Measurements from ENCODE around the gene PTPRCAP.
A peak's percentile ranks its signal among the peaks of the same experiment; 100 is the strongest.

The PTPRCAP gene

DNA sequence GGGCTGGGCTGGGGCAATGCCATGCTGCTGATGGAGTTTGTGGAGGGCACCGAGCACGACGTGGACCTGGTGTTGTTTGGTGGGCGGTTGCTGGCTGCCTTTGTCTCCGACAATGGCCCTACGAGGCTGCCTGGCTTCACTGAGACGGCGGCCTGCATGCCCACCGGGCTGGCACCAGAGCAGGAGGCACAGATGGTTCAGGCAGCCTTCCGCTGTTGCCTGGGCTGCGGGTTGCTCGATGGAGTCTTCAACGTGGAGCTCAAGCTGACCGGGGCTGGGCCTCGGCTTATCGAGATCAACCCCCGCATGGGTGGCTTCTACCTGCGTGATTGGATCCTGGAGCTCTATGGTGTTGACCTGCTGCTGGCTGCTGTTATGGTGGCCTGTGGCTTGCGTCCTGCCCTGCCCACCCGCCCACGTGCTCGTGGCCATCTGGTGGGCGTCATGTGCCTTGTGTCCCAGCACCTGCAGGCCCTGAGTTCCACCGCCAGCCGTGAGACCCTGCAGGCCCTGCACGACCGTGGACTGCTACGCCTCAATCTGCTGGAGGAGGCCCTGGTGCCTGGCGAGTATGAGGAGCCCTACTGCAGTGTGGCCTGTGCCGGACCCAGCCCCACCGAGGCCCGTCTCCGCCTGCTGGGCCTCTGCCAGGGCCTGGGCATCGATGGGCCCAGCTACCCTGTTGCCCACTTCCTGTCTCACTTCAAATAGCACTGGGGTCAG lies 13.4 kb downstream of the PTPRCAP start:
- DNase-seq (ENCODE audit: low read depth in 2 of 2), result no peak

DNA sequence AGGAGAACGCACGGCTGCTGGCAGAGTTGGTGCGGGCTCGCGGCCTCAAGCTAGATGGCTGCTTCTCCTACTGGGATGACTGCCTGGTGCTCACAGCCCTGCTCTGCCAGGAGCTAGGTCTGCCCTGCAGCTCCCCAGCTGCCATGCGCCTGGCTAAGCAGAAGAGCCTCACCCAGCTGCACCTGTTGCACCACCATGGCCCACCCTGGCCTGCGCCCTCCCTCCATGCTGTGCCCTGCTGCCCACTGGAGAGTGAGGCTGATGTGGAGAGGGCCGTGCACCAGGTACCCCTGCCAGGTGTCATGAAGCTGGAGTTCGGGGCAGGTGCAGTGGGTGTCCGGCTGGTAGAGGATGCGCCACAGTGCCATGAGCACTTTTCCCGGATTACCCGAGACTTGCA lies 14.0 kb downstream of the PTPRCAP start:
- no peak for DNase-seq (ENCODE audit: low read depth in 2 of 2)

DNA sequence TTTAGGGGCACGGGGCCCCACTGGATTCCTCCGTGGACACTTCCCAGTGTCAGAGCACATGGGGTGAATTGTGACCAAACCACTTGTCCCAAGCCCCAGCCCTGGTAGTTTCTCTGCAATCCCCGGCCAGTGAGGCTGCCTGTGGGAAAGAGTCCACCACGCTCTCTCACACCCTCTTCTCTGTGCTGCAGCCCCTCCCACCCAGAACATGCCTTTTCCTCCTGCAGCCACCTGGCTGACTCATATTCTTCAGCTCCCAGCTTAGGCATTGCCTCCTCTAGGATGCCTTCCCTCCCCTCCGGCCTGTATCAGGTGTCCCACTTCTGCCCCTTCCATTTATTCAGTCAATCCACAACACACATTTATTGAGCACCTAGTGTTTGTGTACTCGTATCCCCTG lies 14.6 kb downstream of the PTPRCAP start:
- DNase-seq (ENCODE audit: low read depth in 2 of 2), result no peak

DNA sequence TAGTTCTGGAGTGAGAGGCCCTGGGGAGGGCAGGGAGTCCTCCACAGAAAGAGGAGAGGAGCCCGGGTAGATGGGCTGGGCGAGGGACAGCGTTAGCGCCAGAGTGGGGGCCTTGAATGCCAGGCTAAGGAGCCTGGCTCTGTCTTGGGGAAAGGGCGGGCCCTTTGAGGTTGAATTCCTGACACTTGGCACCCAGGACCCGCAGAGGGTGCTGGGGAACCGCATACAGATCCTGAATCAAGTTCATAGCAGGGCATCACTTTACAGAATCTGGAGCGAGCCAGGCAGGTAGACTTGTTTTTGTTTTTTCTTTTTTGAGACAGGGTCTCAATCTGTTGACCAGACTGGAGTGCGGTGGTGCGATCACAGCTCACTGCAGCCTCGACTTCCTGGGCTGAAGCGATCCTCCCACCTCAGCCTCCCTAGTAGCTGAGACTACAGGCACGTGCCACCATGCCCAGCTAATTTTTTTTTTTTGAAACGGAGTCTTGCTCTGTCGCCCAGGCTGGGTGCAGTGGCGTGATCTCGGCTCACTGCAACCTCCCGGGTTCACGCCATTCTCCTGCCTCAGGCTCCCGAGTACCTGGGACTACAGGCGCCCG lies 16.0 kb downstream of the PTPRCAP start:
- no peak for DNase-seq (ENCODE audit: low read depth in 2 of 2)

DNA sequence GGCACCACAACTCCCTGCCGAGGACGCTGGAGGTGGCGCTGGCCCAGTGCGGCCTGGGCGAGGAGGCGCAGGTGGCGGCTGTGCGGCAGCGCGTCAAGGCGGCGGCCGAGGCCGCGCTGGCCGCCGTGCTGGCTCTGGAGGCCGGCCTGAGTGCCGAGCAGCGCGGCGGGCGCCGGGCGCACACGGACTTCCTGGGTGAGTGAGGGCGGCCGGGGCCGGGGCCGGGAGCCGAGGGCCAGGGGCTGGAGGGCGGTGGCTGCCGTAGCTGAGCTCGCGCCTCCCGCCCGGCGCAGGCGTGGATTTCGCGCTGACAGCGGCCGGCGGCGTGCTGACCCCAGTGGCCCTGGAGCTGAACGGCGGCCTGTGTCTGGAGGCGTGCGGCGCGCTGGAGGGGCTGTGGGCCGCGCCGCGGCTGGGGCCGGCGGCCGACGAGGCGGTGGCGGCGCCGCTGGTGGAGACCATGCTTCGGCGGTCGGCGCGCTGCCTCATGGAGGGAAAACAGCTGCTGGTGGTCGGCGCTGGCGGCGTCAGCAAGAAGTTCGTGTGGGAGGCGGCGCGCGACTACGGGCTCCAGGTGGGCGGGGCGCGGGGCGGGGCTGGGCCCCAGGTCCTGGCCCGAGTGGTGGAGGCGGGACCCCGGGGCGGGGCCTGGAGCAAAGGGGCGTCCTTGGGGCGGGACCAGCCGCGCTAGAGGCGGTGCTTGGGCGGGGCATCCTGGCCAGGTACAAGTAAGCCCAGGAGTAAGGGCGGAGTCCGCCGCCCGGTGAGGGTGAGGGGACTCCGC lies 16.6 kb downstream of the PTPRCAP start:
- peak; percentile 78 for DNase-seq (ENCODE audit: low read depth in 2 of 2)

DNA sequence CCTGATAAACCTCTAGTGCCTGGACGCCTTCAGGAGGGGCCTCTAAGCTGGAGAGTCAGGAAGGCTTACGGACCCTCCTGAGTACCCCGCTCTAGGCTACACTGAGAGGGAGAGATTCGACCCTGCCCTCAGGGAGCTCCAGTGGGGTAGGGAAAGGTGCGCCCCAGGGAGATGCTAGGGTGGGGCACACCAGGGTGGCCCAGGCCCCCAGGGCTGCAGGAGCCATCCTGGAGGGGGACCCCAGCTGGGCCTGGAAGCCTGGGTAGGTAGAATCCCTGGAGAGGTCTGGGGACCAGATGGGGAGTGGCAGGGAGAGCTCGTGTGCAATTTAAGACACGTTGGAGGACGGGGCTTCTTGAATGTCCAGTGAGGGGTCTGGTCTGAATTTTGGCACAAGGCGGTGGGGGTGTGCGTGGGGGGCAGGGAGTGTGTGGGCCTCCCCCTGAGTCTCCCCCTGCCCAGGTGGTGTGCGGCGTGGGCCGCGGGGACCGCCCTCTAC lies 17.3 kb downstream of the PTPRCAP start:
- DNase-seq (ENCODE audit: low read depth in 2 of 2), result no peak

DNA sequence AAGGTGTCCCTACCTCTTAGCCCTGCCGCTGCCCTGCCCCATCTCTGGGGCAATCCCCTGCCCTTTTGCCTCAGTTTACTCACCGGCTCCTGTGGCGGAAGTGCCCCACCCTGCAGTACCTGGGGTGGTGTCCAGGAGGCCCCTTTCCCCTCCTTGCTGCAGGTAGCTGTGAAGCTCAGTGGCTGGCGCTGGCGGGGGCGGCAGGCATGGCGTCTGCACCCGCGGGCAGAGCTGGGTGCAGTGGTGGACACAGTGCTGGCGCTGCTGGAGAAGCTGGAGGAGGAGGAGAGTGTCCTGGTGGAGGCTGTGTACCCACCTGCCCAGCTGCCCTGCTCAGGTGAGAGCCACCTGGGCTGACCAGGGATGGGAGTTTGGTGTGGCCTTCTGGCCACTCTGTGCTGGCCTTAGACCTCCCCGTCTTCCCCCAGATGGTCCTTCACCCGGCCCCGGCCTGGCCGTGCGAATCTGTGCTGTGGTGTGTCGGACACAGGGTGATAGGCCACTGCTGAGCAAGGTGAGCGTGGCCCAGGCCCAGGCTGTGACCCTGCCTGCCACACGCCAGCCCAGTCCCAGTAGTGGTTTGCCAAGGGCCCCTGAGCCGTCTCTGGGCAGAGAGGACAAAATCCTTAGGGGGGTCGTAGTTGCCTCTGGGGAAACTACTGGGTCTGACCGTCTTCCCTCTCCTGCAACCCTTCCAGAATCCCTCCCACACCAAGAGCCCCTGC lies 18.0 kb downstream of the PTPRCAP start:
- DNase-seq (ENCODE audit: low read depth in 2 of 2), result no peak

DNA sequence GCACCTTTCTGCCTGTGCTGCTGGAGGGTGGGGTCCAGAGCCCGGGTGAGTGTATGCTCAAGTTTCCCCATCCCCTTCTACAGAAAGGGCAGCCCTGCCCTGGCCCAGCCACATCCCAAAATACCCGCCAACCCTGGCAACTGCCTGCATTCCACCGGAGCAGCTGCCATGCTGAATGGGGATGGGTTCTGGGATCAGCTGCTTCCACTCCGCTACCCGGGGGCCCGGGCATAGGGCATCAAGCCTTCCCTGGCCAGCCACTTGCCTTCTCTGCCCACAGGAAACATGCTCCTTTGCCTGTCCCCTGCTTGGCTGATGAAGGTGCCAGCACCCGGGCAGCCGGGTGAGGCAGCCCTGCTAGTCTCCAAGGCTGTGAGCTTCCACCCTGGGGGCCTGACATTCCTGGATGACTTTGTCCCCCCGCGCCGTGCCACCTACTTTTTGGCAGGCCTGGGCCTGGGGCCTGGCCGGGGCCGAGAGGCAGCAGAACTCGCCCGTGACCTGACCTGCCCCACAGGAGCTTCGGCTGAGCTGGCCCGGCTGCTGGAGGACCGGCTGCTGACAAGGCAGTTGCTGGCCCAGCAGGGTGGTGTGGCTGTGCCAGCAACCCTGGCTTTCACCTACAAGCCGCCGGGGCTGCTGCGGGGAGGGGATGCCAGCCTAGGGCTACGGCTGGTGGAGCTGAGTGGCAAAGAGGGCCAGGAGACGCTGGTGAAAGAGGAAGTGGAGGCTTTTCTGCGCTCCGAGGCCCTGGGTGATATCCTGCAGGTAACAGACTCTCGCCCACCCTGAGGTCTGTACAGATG lies 18.8 kb downstream of the PTPRCAP start:
- DNase-seq (ENCODE audit: low read depth in 2 of 2), result no peak

DNA sequence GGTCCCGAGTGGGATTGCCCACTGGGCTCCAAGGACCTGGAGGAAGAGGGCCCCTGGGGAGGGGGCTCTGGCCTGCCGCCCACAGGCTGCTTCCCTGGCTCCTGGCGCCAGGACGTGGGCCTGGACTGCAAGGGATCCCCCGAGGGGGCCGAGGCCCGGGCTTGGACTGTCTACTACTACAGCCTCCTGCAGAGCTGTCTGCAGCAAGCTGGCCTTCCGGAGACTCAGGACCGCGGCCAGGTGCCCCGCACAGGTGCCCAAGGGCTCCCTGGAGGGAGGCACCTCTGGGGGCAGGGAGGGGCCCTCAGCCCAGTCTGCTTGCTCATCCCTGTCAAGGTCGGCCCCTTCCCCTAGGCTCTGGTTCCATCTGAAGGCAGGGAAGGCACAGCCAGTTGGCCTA lies 20.1 kb downstream of the PTPRCAP start:
- no peak for DNase-seq (ENCODE audit: low read depth in 2 of 2)

DNA sequence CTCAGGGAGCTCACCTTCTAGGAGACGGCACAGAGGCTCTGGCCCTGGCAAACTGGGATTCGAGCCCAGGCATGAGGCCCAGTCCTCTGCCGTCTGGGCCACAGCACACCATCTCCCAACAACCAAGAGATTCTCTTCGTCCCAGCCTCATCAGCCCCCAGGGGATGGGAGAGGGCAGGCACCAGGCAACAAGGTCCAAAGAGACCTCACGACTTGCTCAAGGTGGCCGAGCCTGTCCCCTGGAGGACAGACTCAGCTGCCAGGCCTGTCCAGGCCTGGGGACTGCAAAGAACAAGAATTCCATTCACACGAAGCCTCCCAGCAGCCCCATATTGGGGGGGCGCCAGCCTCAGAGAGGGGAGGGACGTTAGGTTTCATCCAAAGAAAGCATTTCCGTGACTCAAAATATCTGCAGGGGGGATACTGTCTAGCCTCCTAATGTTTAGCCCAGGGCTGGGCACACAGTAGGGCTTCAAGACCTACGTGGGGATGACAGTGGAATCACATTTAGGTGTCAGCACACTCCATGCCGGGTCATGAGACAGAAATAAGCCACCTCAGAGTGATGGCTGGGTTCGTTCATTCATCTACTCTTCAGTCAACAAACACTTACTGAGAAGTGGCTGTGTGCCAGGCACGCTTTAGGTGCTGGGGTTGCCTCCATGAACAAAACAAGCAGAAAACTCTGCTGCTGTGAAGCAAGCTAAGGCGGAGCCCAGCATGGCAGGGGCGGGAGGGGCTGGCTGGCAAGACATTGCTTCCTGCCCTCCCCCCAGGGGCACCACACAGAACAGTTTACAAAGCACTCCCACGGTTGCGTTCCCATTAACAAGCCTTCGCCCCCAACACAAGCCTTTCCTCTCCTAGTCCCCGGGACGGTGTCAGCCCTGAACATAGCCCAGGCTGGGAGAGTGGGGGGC lies 20.8 kb downstream of the PTPRCAP start:
- no peak for DNase-seq (ENCODE audit: low read depth in 2 of 2)

DNA sequence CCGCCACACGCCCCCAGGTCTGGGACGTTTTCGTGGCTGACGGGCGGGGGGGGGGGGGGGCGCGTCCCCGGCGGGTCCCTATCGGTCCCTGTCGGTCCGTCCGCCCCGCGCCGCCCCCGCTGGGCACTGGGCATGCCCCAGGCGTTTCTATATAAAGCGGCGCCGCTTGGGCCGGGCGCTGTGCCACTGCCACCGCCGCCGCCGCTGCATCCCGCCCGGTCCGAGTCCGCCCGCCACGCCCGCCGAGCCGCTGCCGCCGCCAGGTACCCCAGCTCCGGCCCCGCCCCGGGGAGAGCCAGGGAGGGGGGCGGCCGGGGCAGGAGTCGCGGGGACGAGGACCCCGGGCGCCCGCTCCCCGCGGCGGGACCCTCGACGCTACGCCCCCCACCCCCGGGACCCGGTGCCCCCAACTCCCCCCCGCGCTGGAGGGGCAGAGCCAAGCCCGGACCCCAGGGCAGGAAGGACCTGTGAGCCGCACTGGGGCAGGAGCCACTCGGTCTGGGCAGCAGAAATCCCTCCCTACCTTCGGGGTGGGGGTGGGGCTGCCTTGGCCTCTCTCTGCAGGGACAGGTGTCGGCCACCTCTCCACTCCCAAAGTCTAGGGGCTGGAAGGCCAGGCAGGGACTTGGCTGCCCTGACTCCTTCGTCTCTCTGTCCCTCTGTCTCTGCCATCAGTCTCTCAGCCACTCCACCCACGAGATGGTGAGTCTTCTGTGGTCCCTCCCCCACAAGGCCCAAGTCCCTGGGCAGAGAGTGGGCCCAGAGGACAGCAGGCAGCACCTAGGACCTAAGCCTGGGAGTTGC lies 21.8 kb downstream of the PTPRCAP start, which contains the start of gene CARNS1:
TSS of gene CARNS1 (plus strand) at position 178 of the 804 bp plus-strand sequence. CDS start at position 700, 522 bp downstream.
- no peak for DNase-seq (ENCODE audit: low read depth in 2 of 2)

DNA sequence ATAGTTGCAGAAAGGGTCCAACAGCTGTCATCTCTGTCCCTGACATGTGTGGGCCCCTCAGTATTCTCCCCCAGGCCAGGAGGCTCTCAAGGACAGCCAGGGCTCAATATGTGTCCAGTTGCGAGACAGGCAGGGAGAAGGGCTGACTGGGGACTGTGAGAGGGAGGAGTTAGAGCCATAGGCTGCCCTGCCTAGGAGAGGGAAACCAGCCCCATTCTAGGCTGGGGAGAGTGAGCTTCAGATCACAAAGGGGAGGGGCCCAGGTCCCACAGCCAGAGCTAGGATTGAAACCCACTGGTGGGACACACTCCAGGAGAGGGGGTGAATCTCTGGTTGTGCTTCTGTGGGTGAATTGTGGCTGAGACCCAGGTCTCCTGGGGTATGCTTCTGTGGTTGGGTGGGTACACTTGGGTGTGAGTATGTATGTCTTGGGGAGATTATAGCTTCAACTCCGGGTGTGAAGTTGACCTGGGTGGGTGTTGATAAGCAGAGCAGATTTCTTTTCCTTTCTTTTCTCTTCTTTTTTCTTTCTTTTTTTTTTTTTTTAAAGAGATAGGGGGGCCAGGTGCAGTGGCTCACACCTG lies 24.1 kb downstream of the PTPRCAP start:
- no peak for DNase-seq (ENCODE audit: low read depth in 2 of 2)

DNA sequence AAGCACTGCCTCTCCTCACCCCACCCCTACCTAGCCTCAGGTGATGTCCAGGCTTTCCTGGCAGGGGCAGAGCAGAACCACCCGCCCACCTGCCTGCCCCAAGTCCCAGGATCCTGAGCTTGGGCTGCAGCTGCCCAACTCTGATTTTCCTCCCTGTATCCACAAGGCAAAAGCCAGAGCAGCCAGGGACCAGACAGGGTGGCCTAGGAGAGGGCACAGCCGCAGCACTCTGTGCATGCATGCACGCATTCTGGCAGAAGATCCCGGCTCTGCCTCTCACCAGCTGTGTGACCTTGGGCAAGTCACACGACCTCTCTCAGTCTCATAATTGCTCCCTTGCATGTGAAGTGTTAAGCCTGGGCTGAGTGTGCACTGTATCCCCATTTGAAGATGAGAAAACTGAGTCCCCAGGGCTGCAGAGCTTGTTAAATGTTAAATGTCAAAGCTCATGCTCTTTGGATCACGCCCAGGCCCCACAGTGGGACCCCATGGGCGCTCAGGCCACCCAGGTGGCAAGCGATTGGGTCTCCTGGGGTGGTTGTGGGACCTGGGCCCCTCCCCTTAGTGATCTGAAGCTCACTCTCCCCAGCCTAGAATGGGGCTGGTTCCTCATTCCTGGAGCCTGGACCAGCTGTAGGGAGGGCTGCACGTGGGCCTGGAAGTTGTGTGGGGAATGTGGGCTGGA lies 24.8 kb downstream of the PTPRCAP start:
- no peak for DNase-seq (ENCODE audit: low read depth in 2 of 2)

DNA sequence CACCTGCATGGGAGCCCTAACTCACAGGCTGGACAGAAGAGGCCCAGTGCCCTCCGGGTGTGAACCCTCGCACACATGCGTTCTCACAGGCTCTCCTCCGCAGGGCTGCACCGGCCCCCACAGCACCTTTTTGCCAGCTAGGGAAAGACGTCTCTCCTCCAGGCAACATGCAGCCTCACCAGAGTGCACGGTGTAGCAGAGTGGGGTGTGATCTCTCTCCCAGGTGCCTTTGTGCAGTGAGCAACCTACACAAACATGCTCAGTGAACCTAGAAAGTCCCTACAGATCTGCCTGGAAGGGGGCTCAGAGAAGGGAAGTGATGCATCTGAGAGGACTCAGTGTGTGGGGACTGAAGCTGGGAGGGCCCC lies 25.7 kb downstream of the PTPRCAP start:
- DNase-seq (ENCODE audit: low read depth in 2 of 2), result no peak

DNA sequence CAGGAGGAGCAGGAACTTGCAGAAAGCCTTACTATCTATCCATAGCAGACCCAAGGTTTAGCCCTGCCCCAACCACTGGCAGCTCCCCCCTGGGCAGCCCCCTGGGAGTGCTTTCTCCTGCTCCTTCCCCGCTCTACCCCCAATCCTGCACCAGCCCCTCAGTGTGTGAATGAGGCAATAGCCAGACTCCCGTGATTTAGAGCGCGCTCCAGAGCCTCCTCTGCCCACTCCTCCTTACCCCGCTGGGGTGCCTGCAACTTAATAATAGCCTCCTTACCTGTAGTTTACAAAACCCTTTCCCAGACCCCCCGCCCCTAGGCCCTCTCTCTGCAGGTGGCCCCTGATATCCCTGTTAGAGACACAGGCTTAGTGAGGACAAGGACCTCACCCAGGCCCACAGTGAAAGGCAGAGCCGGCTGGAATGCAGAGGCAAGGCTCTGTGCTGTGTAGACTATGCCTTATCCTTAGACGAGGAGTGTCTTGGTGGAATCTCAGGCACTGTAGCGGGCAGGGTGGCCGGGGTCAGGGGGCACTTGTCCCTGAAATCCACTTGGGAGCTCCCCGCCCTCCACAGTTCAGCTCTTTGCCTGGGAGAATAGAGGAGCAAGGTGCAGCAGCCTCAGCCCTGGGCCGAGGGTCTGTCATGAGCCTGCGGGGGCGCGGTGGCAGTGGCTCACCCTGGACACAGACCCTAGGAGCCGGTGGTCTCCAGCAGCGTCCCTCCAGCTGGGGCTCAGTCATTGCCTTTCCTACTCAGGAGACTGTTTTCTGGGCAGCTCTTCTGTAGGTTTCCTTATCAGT lies 26.3 kb downstream of the PTPRCAP start:
- DNase-seq (ENCODE audit: low read depth in 2 of 2), result no peak

DNA sequence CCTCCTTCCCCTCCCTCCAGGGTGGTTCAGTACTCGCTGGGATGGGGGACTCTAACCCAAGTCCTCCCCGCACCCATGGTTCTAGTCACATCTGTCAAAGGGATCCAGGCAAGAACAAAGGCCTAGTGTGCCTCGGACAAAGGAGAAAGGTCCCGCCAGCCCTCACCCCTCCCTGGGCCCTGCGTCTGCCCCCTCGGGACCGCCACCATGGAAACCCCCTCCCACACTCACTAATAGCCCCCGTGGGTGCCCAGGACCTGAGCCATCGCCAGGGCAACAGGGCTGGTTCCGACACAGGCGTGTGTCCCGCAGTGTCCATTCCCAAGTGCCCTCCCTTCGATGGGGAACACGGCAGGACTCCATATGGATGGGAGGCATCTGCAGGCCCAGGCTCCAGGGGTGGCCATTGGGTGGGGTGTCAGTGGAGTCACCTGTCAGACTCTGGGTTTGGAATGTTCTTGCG lies 27.1 kb downstream of the PTPRCAP start:
- no peak for DNase-seq (ENCODE audit: low read depth in 2 of 2)

DNA sequence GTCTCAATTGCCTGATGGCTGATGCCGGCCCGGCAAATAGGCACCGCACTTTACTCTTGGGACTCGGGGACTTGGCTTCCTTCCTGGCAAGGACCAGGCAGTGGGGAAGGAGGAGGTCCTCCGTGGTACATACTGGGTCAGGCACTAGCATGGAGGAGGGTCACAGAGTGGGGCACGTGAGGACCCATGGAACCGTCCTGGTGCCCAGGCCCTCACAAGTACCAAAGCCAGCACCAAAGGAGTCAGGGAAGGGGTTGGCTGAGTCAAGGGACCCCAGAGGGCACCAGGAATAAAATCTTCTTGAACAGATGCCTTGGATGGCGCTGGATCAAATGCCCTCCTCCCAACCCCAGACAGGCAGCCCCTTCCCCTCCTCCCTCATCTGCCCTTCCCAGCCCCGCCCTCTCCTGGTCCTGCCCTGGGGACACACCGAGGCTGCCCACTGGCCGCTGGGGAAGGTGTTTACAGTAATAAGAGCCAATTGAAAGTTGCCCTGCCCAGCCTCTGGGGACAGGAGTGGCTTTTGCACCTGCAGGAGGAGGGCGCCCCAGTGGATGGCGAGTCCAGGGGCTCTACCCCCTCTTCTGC lies 27.6 kb downstream of the PTPRCAP start:
- no peak for DNase-seq (ENCODE audit: low read depth in 2 of 2)
